WTC11 (cell line): ENCODE data around the gene SLC2A4RG. TPM values are rescaled to one million over a fixed set of nuclear protein-coding genes. Genes with fewer than 3 reads are reported as not detected.
A peak's percentile ranks its signal among the peaks of the same experiment; 100 is the strongest.

Source experiments
- ATAC-seq: fragments of 200-7000 bp; cut with Tn5 transposase; 2 replicates; pipeline ENCODE4 v1.10.0; 2021; ENCODE audit warnings: mild to moderate bottlenecking, moderate library complexity
- CTCF ChIA-PET: fragments of 300-600 bp; sonication (Branson Sonifier 250); formaldehyde crosslinking; loops from one replicate; lab custom pipeline; 2021; ENCODE audit warnings: antibody characterized with exemption; lab: Charles Lee
- POLR2A ChIA-PET: fragments of 350-600 bp; sonication (Branson Sonifier 250); formaldehyde crosslinking; loops from one replicate; lab custom pipeline; 2021; ENCODE audit warnings: antibody characterized with exemption; lab: Charles Lee
- DNase-seq: peaks from one replicate; pipeline ENCODE4 v3.0.0; 2021; ENCODE audit warnings: low spot score
- H3K27ac Mint-ChIP-seq: 2 replicates; pipeline ENCODE4 v1.8.0; 2021; ENCODE audit warnings: mixed read lengths
- H3K27me3 Mint-ChIP-seq: 2 replicates; pipeline ENCODE4 v1.8.0; 2021; ENCODE audit warnings: low read depth, mild to moderate bottlenecking, moderate library complexity, mixed read lengths
- H3K36me3 Mint-ChIP-seq: 2 replicates; pipeline ENCODE4 v1.8.0; 2021; ENCODE audit warnings: mixed read lengths
- H3K4me1 Mint-ChIP-seq: 2 replicates; pipeline ENCODE4 v1.8.0; 2022; ENCODE audit warnings: mixed read lengths
- H3K4me3 Mint-ChIP-seq: 2 replicates; pipeline ENCODE4 v1.8.0; 2021; ENCODE audit warnings: mild to moderate bottlenecking, moderate library complexity, mixed read lengths
- H3K9me3 Mint-ChIP-seq: 2 replicates; pipeline ENCODE4 v1.8.0; 2021; ENCODE audit warnings: mixed read lengths
- ATF1 ChIP-seq: sonication (generic); formaldehyde crosslinking; IDR thresholded peaks from 2 replicates; pipeline ENCODE4 v1.8.1; 2023; ENCODE audit warnings: mild to moderate bottlenecking, moderate library complexity, missing genetic modification reagents
- ATF3 ChIP-seq: sonication (generic); formaldehyde crosslinking; conservative IDR thresholded peaks from 2 replicates; pipeline ENCODE4 v1.8.1; 2022; ENCODE audit warnings: mild to moderate bottlenecking, missing genetic modification reagents
- ATF6 ChIP-seq: sonication (generic); formaldehyde crosslinking; IDR thresholded peaks from 2 replicates; pipeline ENCODE4 v1.8.1; 2023; ENCODE audit warnings: mild to moderate bottlenecking, missing genetic modification reagents
- CBFB ChIP-seq: sonication (generic); formaldehyde crosslinking; IDR thresholded peaks from 2 replicates; pipeline ENCODE4 v1.8.1; 2022; ENCODE audit warnings: mild to moderate bottlenecking, low read depth, missing genetic modification reagents
- CREB1 ChIP-seq: sonication (generic); formaldehyde crosslinking; IDR thresholded peaks from 2 replicates; pipeline ENCODE4 v1.8.0; 2023; ENCODE audit warnings: mild to moderate bottlenecking, missing genetic modification reagents
- E2F4 ChIP-seq: sonication (generic); formaldehyde crosslinking; IDR thresholded peaks from 2 replicates; pipeline ENCODE4 v1.8.1; 2022; ENCODE audit warnings: low read depth, mild to moderate bottlenecking, moderate library complexity, missing genetic modification reagents, borderline replicate concordance
- ERG ChIP-seq: fragments of 250-450 bp; sonication (Bioruptor Pico); IDR thresholded peaks from 2 replicates; pipeline ENCODE4 v1.8.0; 2021; ENCODE audit warnings: mild to moderate bottlenecking
- ETV6 ChIP-seq: sonication (generic); formaldehyde crosslinking; IDR thresholded peaks from 2 replicates; pipeline ENCODE4 v1.8.1; 2022; ENCODE audit warnings: mild to moderate bottlenecking, missing genetic modification reagents
- FOXK1 ChIP-seq: sonication (generic); formaldehyde crosslinking; IDR thresholded peaks from 2 replicates; pipeline ENCODE4 v1.8.0; 2022; ENCODE audit warnings: mild to moderate bottlenecking, moderate library complexity, missing genetic modification reagents
- FOXP1 ChIP-seq: sonication (generic); formaldehyde crosslinking; IDR thresholded peaks from 2 replicates; pipeline ENCODE4 v1.8.0; 2022; ENCODE audit warnings: missing genetic modification reagents, mild to moderate bottlenecking, moderate library complexity, borderline replicate concordance
- GTF2I ChIP-seq: fragments of 250-450 bp; sonication (Bioruptor Pico); conservative IDR thresholded peaks from 2 replicates; pipeline ENCODE4 v1.4.0; 2021; ENCODE audit warnings: mild to moderate bottlenecking
- MLX ChIP-seq: sonication (generic); formaldehyde crosslinking; IDR thresholded peaks from 2 replicates; pipeline ENCODE4 v1.8.1; 2023; ENCODE audit warnings: mild to moderate bottlenecking, missing genetic modification reagents, moderate library complexity
- NFYB ChIP-seq: sonication (generic); formaldehyde crosslinking; conservative IDR thresholded peaks from 2 replicates; pipeline ENCODE4 v1.8.0; 2022; ENCODE audit warnings: low read depth, missing genetic modification reagents
- NR1H2 ChIP-seq: sonication (generic); formaldehyde crosslinking; IDR thresholded peaks from 2 replicates; pipeline ENCODE4 v1.9.0; 2021; ENCODE audit warnings: mild to moderate bottlenecking, moderate library complexity, missing genetic modification reagents
- RELA ChIP-seq: sonication (generic); formaldehyde crosslinking; IDR thresholded peaks from 2 replicates; pipeline ENCODE4 v1.8.1; 2022; ENCODE audit warnings: missing genetic modification reagents, mild to moderate bottlenecking, borderline replicate concordance
- SMAD3 ChIP-seq: sonication (generic); formaldehyde crosslinking; IDR thresholded peaks from 2 replicates; pipeline ENCODE4 v1.8.0; 2022; ENCODE audit warnings: missing genetic modification reagents, mild to moderate bottlenecking, borderline replicate concordance
- SMAD4 ChIP-seq: sonication (generic); formaldehyde crosslinking; IDR thresholded peaks from 2 replicates; pipeline ENCODE4 v1.8.0; 2022; ENCODE audit warnings: mild to moderate bottlenecking, missing genetic modification reagents
- TEAD4 ChIP-seq: sonication (generic); formaldehyde crosslinking; IDR thresholded peaks from 2 replicates; pipeline ENCODE4 v1.8.0; 2022; ENCODE audit warnings: mild to moderate bottlenecking, missing genetic modification reagents
- TP53 ChIP-seq: sonication (generic); formaldehyde crosslinking; IDR thresholded peaks from 2 replicates; pipeline ENCODE4 v1.8.1; 2023; ENCODE audit warnings: mild to moderate bottlenecking, missing genetic modification reagents
- ZNF232 ChIP-seq: sonication (generic); formaldehyde crosslinking; IDR thresholded peaks from 2 replicates; pipeline ENCODE4 v1.8.0; 2022; ENCODE audit warnings: mild to moderate bottlenecking, missing genetic modification reagents
- ZNF281 ChIP-seq: sonication (generic); formaldehyde crosslinking; IDR thresholded peaks from 2 replicates; pipeline ENCODE4 v1.8.0; 2023; ENCODE audit warnings: mild to moderate bottlenecking, missing genetic modification reagents
- ZNF317 ChIP-seq: sonication (generic); formaldehyde crosslinking; IDR thresholded peaks from 2 replicates; pipeline ENCODE4 v1.8.1; 2023; ENCODE audit warnings: low read depth, mild to moderate bottlenecking, moderate library complexity, missing genetic modification reagents, borderline replicate concordance
- ZNF416 ChIP-seq: fragments of 250-450 bp; sonication (Bioruptor Pico); IDR thresholded peaks from 2 replicates; pipeline ENCODE4 v1.9.0; 2021; ENCODE audit warnings: mild to moderate bottlenecking, inconsistent platforms
- ZSCAN18 ChIP-seq: fragments of 250-450 bp; sonication (Bioruptor Pico); IDR thresholded peaks from 2 replicates; pipeline ENCODE4 v2.1.2; 2022; ENCODE audit warnings: mild to moderate bottlenecking, moderate library complexity
- total RNA-seq: library from RNA; stranded (reverse); gene quantifications from 3 replicates; pipeline ENCODE4 v1.2.3, GENCODE V29; 2021

Gene SLC2A4RG
- total RNA-seq, 1 experiment from 2014 or later, result 43.3 TPM

- Mint-ChIP-seq H3K4me1 (no peaks in the 10 kb centered on the region), H3K27me3 (no peaks in the 10 kb centered on the region), H3K9me3 (no peaks in the 10 kb centered on the region)
- POLR2A ChIA-PET, result interaction anchor here (1.0 to 1.5 kb wide), 4 partner anchors 34 to 881 kb away, joined by 3 to 8 read pairs (median 4); partner anchors contain the start of genes ARFRP1, TPD52L2 and ZGPAT
- CTCF ChIA-PET, result interaction anchor here (1.0 to 2.1 kb wide), 16 partner anchors 8 to 342 kb away, joined by 3 to 33 read pairs (median 8); partner anchors contain the start of genes ARFRP1, PTK6, TPD52L2 and ZGPAT
- no peak for ATAC-seq
- TF ChIP-seq ZNF232 (CRISPR knock-in tag), result no peak
- no peak for TF ChIP-seq ATF3 (CRISPR knock-in tag)
- TF ChIP-seq ZSCAN18 (CRISPR knock-in tag), result no peak
- TF ChIP-seq SMAD4 (CRISPR knock-in tag), result no peak
- no peak for TF ChIP-seq ATF6
- no peak for TF ChIP-seq CREB1
- no peak for TF ChIP-seq ATF1 (CRISPR knock-in tag)
- no peak for TF ChIP-seq ZNF317 (CRISPR knock-in tag)
- no peak for TF ChIP-seq RELA (CRISPR knock-in tag)
- no peak for TF ChIP-seq GTF2I
- TF ChIP-seq TEAD4 (CRISPR knock-in tag), result no peak
- no peak for TF ChIP-seq NFYB (CRISPR knock-in tag)
- TF ChIP-seq CBFB (CRISPR knock-in tag), result no peak
- TF ChIP-seq NR1H2 (CRISPR knock-in tag), result no peak
- TF ChIP-seq FOXP1 (CRISPR knock-in tag), result no peak
- TF ChIP-seq ERG (CRISPR knock-in tag), result no peak
- TF ChIP-seq ETV6, result no peak
- no peak for TF ChIP-seq ZNF416 (CRISPR knock-in tag)
- TF ChIP-seq, all 79 proteins: peak for 0
- Mint-ChIP-seq H3K4me3 (peak overlapping the region; percentile 43; the same call in 1 of the 2 replicates), H3K27ac (no peak overlapping the region), H3K36me3 (0 out of 2 replicates have a peak, but pooled peaks cover 3% of the 10 kb centered on the region)
- DNase-seq, result no peak
Observed at GRCh38 chr20:63741354-63741675, 1.7 kb downstream of the SLC2A4RG start.

- Mint-ChIP-seq H3K27me3 (no peaks in the 10 kb centered on the region), H3K4me1 (no peaks in the 10 kb centered on the region), H3K36me3 (0 out of 2 replicates have a peak, but pooled peaks cover 3% of the 10 kb centered on the region), H3K4me3 (no peak overlapping the region), H3K27ac (no peak overlapping the region), H3K9me3 (no peaks in the 10 kb centered on the region)
- ATAC-seq (no peak), DNase-seq (no peak)
- CTCF ChIA-PET, result interaction anchor here (1.0 to 2.1 kb wide), 14 partner anchors 10 to 342 kb away, joined by 3 to 33 read pairs (median 8); partner anchors contain the start of genes ARFRP1, PTK6, TPD52L2 and ZGPAT
- POLR2A ChIA-PET, result interaction anchor here (0.9 to 1.5 kb wide), 4 partner anchors 34 to 220 kb away, joined by 3 to 8 read pairs (median 4); partner anchors contain the start of genes ARFRP1, TPD52L2 and ZGPAT
- TF ChIP-seq FOXK1 (CRISPR knock-in tag), result no peak
- TF ChIP-seq ATF1 (CRISPR knock-in tag), result no peak
- no peak for TF ChIP-seq SMAD3 (CRISPR knock-in tag)
- no peak for TF ChIP-seq ERG (CRISPR knock-in tag)
- no peak for TF ChIP-seq ZNF281 (CRISPR knock-in tag)
- no peak for TF ChIP-seq E2F4
- no peak for TF ChIP-seq TP53 (CRISPR knock-in tag)
- TF ChIP-seq MLX, result no peak
Observed at GRCh38 chr20:63741676-63742380, 2.3 kb downstream of the SLC2A4RG start.
